ENCODE data around the gene GPC3.
"Not testable (repeated sequence)": the region's sequence is repeated elsewhere in the genome, so short reads cannot be mapped to it uniquely, and the experiment has no call there.

GPC3 gene

DNA sequence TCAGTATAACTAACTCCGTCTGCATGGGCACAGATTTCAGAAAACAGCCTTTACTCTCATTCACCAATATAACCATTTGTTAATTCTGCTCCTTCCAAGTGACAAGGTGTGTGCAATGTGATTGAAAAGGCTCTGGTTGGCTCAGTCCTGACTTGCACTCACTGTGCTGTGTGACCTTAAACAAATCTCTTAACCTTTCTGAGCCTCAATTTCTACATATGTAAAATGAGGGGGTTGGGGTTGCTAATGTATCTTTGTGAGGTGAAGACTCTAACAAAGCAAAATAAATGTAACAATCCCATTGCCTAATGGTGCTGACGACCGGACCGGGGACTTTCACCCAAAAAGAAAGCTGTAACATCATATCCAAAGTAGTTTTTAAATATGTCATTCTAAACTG is 457.6 kb downstream of the GPC3 start:
- Histone ChIP-seq H3K79me1 (ENCODE audit: low read depth, low read length) (no peaks in the 10 kb centered on the region), H2BK120ac (ENCODE audit: low read depth, low read length) (no peak overlapping the region), H3K4me2 (ENCODE audit: insufficient read depth, low read length, poor library complexity, severe bottlenecking) (no peak overlapping the region), H3K18ac (ENCODE audit: low read length) (no peak overlapping the region), H2BK5ac (ENCODE audit: low read length) (no peak overlapping the region), H3K9me3 (replicated peaks in 1 of 2; ENCODE audit: control insufficient read depth in 2 of 2, insufficient read depth in 1 of 2, low read depth in 1 of 2, low read length in 2 of 2) (no peaks in the 10 kb centered on the region), H3K27me3 (ENCODE audit: control insufficient read depth in 3 of 3, insufficient read depth in 3 of 3, low read depth in 1 of 3, low read length in 3 of 3) (no peaks in the 10 kb centered on the region), H3K27ac (replicated peaks; ENCODE audit: low read length) (no peak overlapping the region), H3K4me3 (ENCODE audit: low read length in 2 of 2) (no peak overlapping the region), H2BK15ac (ENCODE audit: low read length) (no peak overlapping the region), H3K9ac (ENCODE audit: low read depth, low read length, poor library complexity) (no peak overlapping the region), H3K4me1 (ENCODE audit: control insufficient read depth in 2 of 2, insufficient read depth in 1 of 2, low read depth in 1 of 2, low read length in 2 of 2) (no peaks in the 10 kb centered on the region), H2AK5ac (ENCODE audit: low read depth, low read length) (no peak overlapping the region), H4K8ac (ENCODE audit: low read depth, low read length) (no peak overlapping the region), H2BK12ac (ENCODE audit: low read length) (no peak overlapping the region), H3K23ac (ENCODE audit: low read depth, low read length, poor library complexity) (no peak overlapping the region), H3K36me3 (replicated peaks in 1 of 2; ENCODE audit: control insufficient read depth in 2 of 2, insufficient read depth in 2 of 2, low read length in 2 of 2) (no peaks in the 10 kb centered on the region), H2AFZ (ENCODE audit: low read length) (no peak overlapping the region), H4K91ac (ENCODE audit: low read depth, low read length, poor library complexity) (no peak overlapping the region), H3K4ac (ENCODE audit: low read length) (no peak overlapping the region), H3K14ac (ENCODE audit: low read length) (no peak overlapping the region)
- no peak for DNase-seq (ENCODE audit: low spot score)
- WGBS, 2 donors (ENCODE audit: extremely low coverage in 2 of 2, insufficient read length in 2 of 2, insufficient replicate concordance in 1 of 2), result no CpG with 5 or more reads among the region's 4 CpGs

DNA sequence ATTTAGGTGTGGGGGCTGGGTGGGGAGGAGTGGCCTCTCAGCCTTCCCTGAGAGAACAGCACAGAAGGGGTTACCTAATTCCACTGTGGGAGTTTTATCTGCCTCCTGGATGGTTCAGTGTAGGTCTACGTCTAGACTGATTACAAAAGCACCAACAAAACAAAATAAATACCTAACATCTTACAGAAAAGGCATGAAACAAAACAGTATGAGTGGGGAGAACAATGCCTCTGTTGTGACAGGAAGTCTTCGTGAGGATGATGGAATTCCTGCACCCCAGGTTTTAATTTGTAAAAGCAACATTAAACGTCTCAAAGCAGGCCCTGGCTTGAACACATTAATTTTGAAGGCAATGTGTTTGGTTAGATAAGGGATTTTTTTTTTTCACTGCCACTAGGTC is 458.0 kb downstream of the GPC3 start:
- H3K4me3 ChIP-seq (ENCODE audit: low read length in 2 of 2), result no peak overlapping the region
- WGBS, 2 donors (ENCODE audit: extremely low coverage in 2 of 2, insufficient read length in 2 of 2, insufficient replicate concordance in 1 of 2), result no CpG with 5 or more reads among the region's 3 CpGs
- H3K79me1 ChIP-seq (ENCODE audit: low read depth, low read length), result no peaks in the 10 kb centered on the region
- no peak overlapping the region for H2AFZ ChIP-seq (ENCODE audit: low read length)
- no peak overlapping the region for H2BK12ac ChIP-seq (ENCODE audit: low read length)
- no peak overlapping the region for H2BK5ac ChIP-seq (ENCODE audit: low read length)
- DNase-seq (ENCODE audit: low spot score), result no peak
- no peak overlapping the region for H3K4me2 ChIP-seq (ENCODE audit: insufficient read depth, low read length, poor library complexity, severe bottlenecking)
- no peak overlapping the region for H2BK120ac ChIP-seq (ENCODE audit: low read depth, low read length)
- H3K14ac ChIP-seq (ENCODE audit: low read length), result no peak overlapping the region
- no peaks in the 10 kb centered on the region for H3K9me3 ChIP-seq (replicated peaks in 1 of 2; ENCODE audit: control insufficient read depth in 2 of 2, insufficient read depth in 1 of 2, low read depth in 1 of 2, low read length in 2 of 2)
- H4K91ac ChIP-seq (ENCODE audit: low read depth, low read length, poor library complexity), result no peak overlapping the region
- H2BK15ac ChIP-seq (ENCODE audit: low read length), result no peak overlapping the region
- no peak overlapping the region for H3K18ac ChIP-seq (ENCODE audit: low read length)
- no peak overlapping the region for H2AK5ac ChIP-seq (ENCODE audit: low read depth, low read length)
- no peaks in the 10 kb centered on the region for H3K4me1 ChIP-seq (ENCODE audit: control insufficient read depth in 2 of 2, insufficient read depth in 1 of 2, low read depth in 1 of 2, low read length in 2 of 2)
- H4K8ac ChIP-seq (ENCODE audit: low read depth, low read length), result no peak overlapping the region
- no peak overlapping the region for H3K27ac ChIP-seq (replicated peaks; ENCODE audit: low read length)
- H3K27me3 ChIP-seq (ENCODE audit: control insufficient read depth in 3 of 3, insufficient read depth in 3 of 3, low read depth in 1 of 3, low read length in 3 of 3), result no peaks in the 10 kb centered on the region
- H3K23ac ChIP-seq (ENCODE audit: low read depth, low read length, poor library complexity), result no peak overlapping the region
- H3K9ac ChIP-seq (ENCODE audit: low read depth, low read length, poor library complexity), result no peak overlapping the region
- no peak overlapping the region for H3K4ac ChIP-seq (ENCODE audit: low read length)
- no peaks in the 10 kb centered on the region for H3K36me3 ChIP-seq (replicated peaks in 1 of 2; ENCODE audit: control insufficient read depth in 2 of 2, insufficient read depth in 2 of 2, low read length in 2 of 2)

DNA sequence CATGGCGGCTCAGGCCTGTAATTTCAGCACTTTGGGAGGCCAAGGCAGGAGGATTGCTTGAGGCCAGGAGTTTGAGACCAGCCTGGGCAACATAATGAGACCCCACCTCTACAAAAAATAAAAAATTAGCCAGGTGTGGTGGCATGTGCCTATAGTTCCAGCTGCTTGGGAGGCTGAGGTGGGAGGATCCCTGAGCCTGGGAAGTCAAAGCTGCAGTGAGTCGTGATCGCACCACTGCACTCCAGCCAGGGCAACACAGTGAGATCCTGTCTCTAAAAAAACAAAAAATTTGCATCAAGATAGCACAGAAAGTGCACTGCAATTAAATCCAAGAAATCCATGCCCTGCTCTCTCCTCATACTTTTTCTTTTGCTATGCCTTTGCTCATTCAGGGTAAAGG is 458.6 kb downstream of the GPC3 start:
- H3K14ac ChIP-seq (ENCODE audit: low read length); H2BK15ac ChIP-seq (ENCODE audit: low read length); H2BK12ac ChIP-seq (ENCODE audit: low read length); H3K79me1 ChIP-seq (ENCODE audit: low read depth, low read length); H2AFZ ChIP-seq (ENCODE audit: low read length); H3K27me3 ChIP-seq (ENCODE audit: control insufficient read depth in 3 of 3, insufficient read depth in 3 of 3, low read depth in 1 of 3, low read length in 3 of 3); DNase-seq (ENCODE audit: low spot score); H3K36me3 ChIP-seq (replicated peaks in 1 of 2; ENCODE audit: control insufficient read depth in 2 of 2, insufficient read depth in 2 of 2, low read length in 2 of 2); H3K18ac ChIP-seq (ENCODE audit: low read length); H3K23ac ChIP-seq (ENCODE audit: low read depth, low read length, poor library complexity); H3K4me3 ChIP-seq (ENCODE audit: low read length in 2 of 2); H4K8ac ChIP-seq (ENCODE audit: low read depth, low read length); H3K9me3 ChIP-seq (replicated peaks in 1 of 2; ENCODE audit: control insufficient read depth in 2 of 2, insufficient read depth in 1 of 2, low read depth in 1 of 2, low read length in 2 of 2); H3K9ac ChIP-seq (ENCODE audit: low read depth, low read length, poor library complexity); H3K27ac ChIP-seq (replicated peaks; ENCODE audit: low read length); H4K91ac ChIP-seq (ENCODE audit: low read depth, low read length, poor library complexity); H2BK5ac ChIP-seq (ENCODE audit: low read length); H3K4ac ChIP-seq (ENCODE audit: low read length); H2BK120ac ChIP-seq (ENCODE audit: low read depth, low read length); H2AK5ac ChIP-seq (ENCODE audit: low read depth, low read length); H3K4me2 ChIP-seq (ENCODE audit: insufficient read depth, low read length, poor library complexity, severe bottlenecking); H3K4me1 ChIP-seq (ENCODE audit: control insufficient read depth in 2 of 2, insufficient read depth in 1 of 2, low read depth in 1 of 2, low read length in 2 of 2): not testable (repeated sequence)
- WGBS, 2 donors (ENCODE audit: extremely low coverage in 2 of 2, insufficient read length in 2 of 2, insufficient replicate concordance in 1 of 2), result no CpG with 5 or more reads among the region's 3 CpGs

DNA sequence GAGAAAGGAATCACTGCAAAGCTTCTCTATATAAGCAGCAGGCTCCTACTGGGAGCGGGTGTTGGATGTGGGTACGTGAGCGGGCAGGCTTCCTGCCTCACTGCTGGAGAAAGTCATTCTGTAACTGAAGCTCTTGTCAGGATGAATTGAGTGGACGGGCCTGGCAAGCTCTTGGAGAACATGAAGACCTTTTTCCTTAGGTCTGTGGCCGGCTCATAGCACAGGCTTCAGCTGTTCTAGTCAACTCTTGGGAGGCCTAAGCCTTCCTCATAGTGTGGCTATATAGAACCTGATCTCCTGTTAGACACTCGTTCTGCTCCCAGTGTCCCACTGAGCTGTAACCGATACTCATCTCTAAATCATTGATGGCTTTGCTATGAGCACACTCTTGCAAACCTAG is 461.9 kb downstream of the GPC3 start:
- H3K36me3 ChIP-seq (replicated peaks in 1 of 2; ENCODE audit: control insufficient read depth in 2 of 2, insufficient read depth in 2 of 2, low read length in 2 of 2), result no peaks in the 10 kb centered on the region
- H3K4ac ChIP-seq (ENCODE audit: low read length), result no peak overlapping the region
- no peak for DNase-seq (ENCODE audit: low spot score)
- no peak overlapping the region for H4K91ac ChIP-seq (ENCODE audit: low read depth, low read length, poor library complexity)
- H2BK5ac ChIP-seq (ENCODE audit: low read length), result no peak overlapping the region
- no peaks in the 10 kb centered on the region for H3K27me3 ChIP-seq (ENCODE audit: control insufficient read depth in 3 of 3, insufficient read depth in 3 of 3, low read depth in 1 of 3, low read length in 3 of 3)
- no peak overlapping the region for H3K9ac ChIP-seq (ENCODE audit: low read depth, low read length, poor library complexity)
- no peak overlapping the region for H2BK12ac ChIP-seq (ENCODE audit: low read length)
- no peak overlapping the region for H2BK120ac ChIP-seq (ENCODE audit: low read depth, low read length)
- H3K23ac ChIP-seq (ENCODE audit: low read depth, low read length, poor library complexity), result no peak overlapping the region
- no peak overlapping the region for H2AFZ ChIP-seq (ENCODE audit: low read length)
- H2AK5ac ChIP-seq (ENCODE audit: low read depth, low read length), result no peak overlapping the region
- no peak overlapping the region for H3K14ac ChIP-seq (ENCODE audit: low read length)
- H3K9me3 ChIP-seq (replicated peaks in 1 of 2; ENCODE audit: control insufficient read depth in 2 of 2, insufficient read depth in 1 of 2, low read depth in 1 of 2, low read length in 2 of 2), result no peaks in the 10 kb centered on the region
- H3K79me1 ChIP-seq (ENCODE audit: low read depth, low read length), result no peaks in the 10 kb centered on the region
- H3K4me2 ChIP-seq (ENCODE audit: insufficient read depth, low read length, poor library complexity, severe bottlenecking), result no peak overlapping the region
- H4K8ac ChIP-seq (ENCODE audit: low read depth, low read length), result no peak overlapping the region
- no peak overlapping the region for H3K18ac ChIP-seq (ENCODE audit: low read length)
- H3K27ac ChIP-seq (replicated peaks; ENCODE audit: low read length), result no peak overlapping the region
- H3K4me1 ChIP-seq (ENCODE audit: control insufficient read depth in 2 of 2, insufficient read depth in 1 of 2, low read depth in 1 of 2, low read length in 2 of 2), result no peaks in the 10 kb centered on the region
- WGBS, 2 donors (ENCODE audit: extremely low coverage in 2 of 2, insufficient read length in 2 of 2, insufficient replicate concordance in 1 of 2), result no CpG with 5 or more reads among the region's 7 CpGs
- no peak overlapping the region for H3K4me3 ChIP-seq (ENCODE audit: low read length in 2 of 2)
- no peak overlapping the region for H2BK15ac ChIP-seq (ENCODE audit: low read length)
